ENCODE measurements around the gene COL24A1. TPM values are rescaled to one million over a fixed set of nuclear protein-coding genes. Genes with fewer than 3 reads are reported as not detected.
"Not testable (repeated sequence)": the region's sequence is repeated elsewhere in the genome, so short reads cannot be mapped to it uniquely, and the experiment has no call there.

Gene COL24A1
- total and polyA plus RNA-seq, 2 of the 8 experiments (the other 6 are each of a cell fraction or from before 2014, with no cell fraction given): 0.23 to 1.1 TPM

DNA sequence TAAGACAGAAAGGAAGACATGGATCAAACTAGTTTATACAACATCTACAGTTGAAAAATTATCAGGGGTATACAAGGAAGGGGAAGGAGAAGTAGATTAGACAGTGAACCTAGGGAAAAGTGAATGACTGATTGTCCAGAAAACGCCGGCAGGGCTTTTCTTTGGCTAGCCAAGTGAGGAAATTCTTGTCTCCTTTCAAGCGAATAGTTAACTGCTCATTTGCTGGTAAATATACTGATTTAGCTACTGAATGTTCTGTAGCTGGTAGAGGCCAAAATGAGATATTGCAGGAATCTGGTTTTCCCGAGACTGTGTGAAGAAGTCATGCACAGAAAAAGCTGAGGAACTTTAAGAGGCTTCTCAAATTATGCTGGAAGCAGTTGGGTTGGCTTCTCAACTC is 319.8 kb downstream of the COL24A1 start:
- no peak overlapping the region for H3K27ac ChIP-seq (ENCODE audit: low read depth, low read length)
- no peaks in the 10 kb centered on the region for H3K36me3 ChIP-seq (ENCODE audit: control insufficient read depth in 2 of 4, insufficient read depth in 4 of 4, low read length in 3 of 4)
- H2BK15ac ChIP-seq (ENCODE audit: low read length): no peak overlapping the region
- 88% methylated on average over 4 of the region's 4 CpGs; no CpG with 5 or more reads in 1 of the 2 experiments for WGBS, 2 experiments (ENCODE audit: extremely low coverage in 1 of 2, insufficient coverage in 1 of 2, insufficient read length in 1 of 2, insufficient replicate concordance in 2 of 2, low coverage in 1 of 2, low lambda C conversion rate in 2 of 2, missing lambda C conversion rate in 1 of 2)
- no peaks in the 10 kb centered on the region for H3K79me1 ChIP-seq (ENCODE audit: low read depth, low read length)
- POLR2A ChIA-PET (ENCODE audit: partially characterized antibody): no interaction called here
- CTCF ChIA-PET (ENCODE audit: partially characterized antibody): interaction anchor here (0.6 to 0.9 kb wide), 3 partner anchors 18 to 654 kb away, joined by 3 read pairs; no protein-coding TSS in a partner anchor
- FAIRE-seq (no peak), DNase-seq (ENCODE audit: low read depth in 1 of 2, low spot score in 2 of 2) (no peak)
- no peak overlapping the region for H3K56ac ChIP-seq (replicated peaks; ENCODE audit: insufficient read length, low read depth, low read length)
- no peak overlapping the region for H2AK5ac ChIP-seq (ENCODE audit: low read depth, low read length)
- no peak overlapping the region for H2BK120ac ChIP-seq (replicated peaks; ENCODE audit: low read depth, low read length)
- H3K4me3 ChIP-seq (ENCODE audit: extremely low read depth in 1 of 4, insufficient read depth in 2 of 4, low read depth in 3 of 4, low read length in 4 of 4): no peak overlapping the region
- no peaks in the 10 kb centered on the region for H3K27me3 ChIP-seq (replicated peaks in 1 of 4; ENCODE audit: control insufficient read depth in 3 of 4, extremely low read depth in 1 of 4, insufficient read depth in 3 of 4, low read length in 3 of 4)
- H4K5ac ChIP-seq (ENCODE audit: insufficient read length, low read depth, low read length): no peak overlapping the region
- H4K91ac ChIP-seq (replicated peaks; ENCODE audit: insufficient read length, low read length): no peak overlapping the region
- H3K79me2 ChIP-seq (ENCODE audit: control insufficient read depth in 1 of 2, insufficient read depth in 2 of 2, low read length in 2 of 2): no peaks in the 10 kb centered on the region
- H2BK5ac ChIP-seq (ENCODE audit: low read depth, low read length): no peak overlapping the region
- no peaks in the 10 kb centered on the region for H3K4me1 ChIP-seq (replicated peaks in 1 of 4; ENCODE audit: control insufficient read depth in 3 of 4, insufficient read depth in 4 of 4, low read length in 3 of 4)
- no peak overlapping the region for H3K18ac ChIP-seq (ENCODE audit: extremely low read depth, low read length)
- H4K8ac ChIP-seq (ENCODE audit: extremely low read depth, insufficient read depth, low read length): no peak overlapping the region
- no peaks in the 10 kb centered on the region for H3K9me3 ChIP-seq (ENCODE audit: insufficient read depth in 2 of 2, low read depth in 1 of 2, low read length in 1 of 2)
- no peak overlapping the region for H3K14ac ChIP-seq (ENCODE audit: insufficient read length)
- no peak overlapping the region for H2BK20ac ChIP-seq (ENCODE audit: low read length)
- no peaks in the 10 kb centered on the region for H4K20me1 ChIP-seq (replicated peaks in 1 of 2; ENCODE audit: control insufficient read depth in 1 of 2, insufficient read depth in 2 of 2, low read length in 2 of 2)
- no peak overlapping the region for H3K4me2 ChIP-seq (ENCODE audit: insufficient read depth in 1 of 2, low read depth in 2 of 2, low read length in 2 of 2)
- H2BK12ac ChIP-seq (ENCODE audit: low read depth, low read length): no peak overlapping the region
- no peak overlapping the region for H3K9ac ChIP-seq (replicated peaks in 1 of 4; ENCODE audit: extremely low read depth in 1 of 4, low read depth in 3 of 4, low read length in 3 of 4)
- TF ChIP-seq KDM5A (IDR thresholded peaks at IDR 0.05; ENCODE audit: low read length) (no peak), PHF8 (conservative IDR thresholded peaks at IDR 0.05; ENCODE audit: low read depth, low read length) (no peak)
- H3K23me2 ChIP-seq (ENCODE audit: low read depth, low read length): no peaks in the 10 kb centered on the region
- H2AFZ ChIP-seq (ENCODE audit: low read length): no peak overlapping the region; the same call in 1 of the 2 replicates
- no peak overlapping the region for H3K4ac ChIP-seq (replicated peaks; ENCODE audit: insufficient read length, low read depth, low read length)
- no peak overlapping the region for H3K23ac ChIP-seq (ENCODE audit: insufficient read length)

DNA sequence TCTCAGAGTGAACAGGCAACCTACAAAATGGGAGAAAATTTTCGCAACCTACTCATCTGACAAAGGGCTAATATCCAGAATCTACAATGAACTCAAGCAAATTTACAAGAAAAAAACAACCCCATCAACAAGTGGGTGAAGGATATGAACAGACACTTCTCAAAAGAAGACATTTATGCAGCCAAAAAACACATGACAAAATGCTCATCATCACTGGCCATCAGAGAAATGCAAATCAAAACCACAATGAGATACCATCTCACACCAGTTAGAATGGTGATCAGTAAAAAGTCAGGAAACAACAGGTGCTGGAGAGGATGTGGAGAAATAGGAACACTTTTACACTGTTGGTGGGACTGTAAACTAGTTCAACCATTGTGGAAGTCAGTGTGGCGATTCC is 323.4 kb downstream of the COL24A1 start:
- H3K4me3 ChIP-seq (ENCODE audit: extremely low read depth in 1 of 4, insufficient read depth in 2 of 4, low read depth in 3 of 4, low read length in 4 of 4); H3K23me2 ChIP-seq (ENCODE audit: low read depth, low read length); H3K36me3 ChIP-seq (ENCODE audit: control insufficient read depth in 2 of 4, insufficient read depth in 4 of 4, low read length in 3 of 4); H3K56ac ChIP-seq (replicated peaks; ENCODE audit: insufficient read length, low read depth, low read length); H4K8ac ChIP-seq (ENCODE audit: extremely low read depth, insufficient read depth, low read length); H2BK5ac ChIP-seq (ENCODE audit: low read depth, low read length); H3K79me1 ChIP-seq (ENCODE audit: low read depth, low read length); H3K4me1 ChIP-seq (replicated peaks in 1 of 4; ENCODE audit: control insufficient read depth in 3 of 4, insufficient read depth in 4 of 4, low read length in 3 of 4); H3K27me3 ChIP-seq (replicated peaks in 1 of 4; ENCODE audit: control insufficient read depth in 3 of 4, extremely low read depth in 1 of 4, insufficient read depth in 3 of 4, low read length in 3 of 4); H3K9ac ChIP-seq (replicated peaks in 1 of 4; ENCODE audit: extremely low read depth in 1 of 4, low read depth in 3 of 4, low read length in 3 of 4); CTCF ChIA-PET (ENCODE audit: partially characterized antibody); H2BK120ac ChIP-seq (replicated peaks; ENCODE audit: low read depth, low read length); H2AFZ ChIP-seq (ENCODE audit: low read length); H3K18ac ChIP-seq (ENCODE audit: extremely low read depth, low read length); H2BK20ac ChIP-seq (ENCODE audit: low read length); H3K14ac ChIP-seq (ENCODE audit: insufficient read length); H2AK5ac ChIP-seq (ENCODE audit: low read depth, low read length); H3K4me2 ChIP-seq (ENCODE audit: insufficient read depth in 1 of 2, low read depth in 2 of 2, low read length in 2 of 2); H3K79me2 ChIP-seq (ENCODE audit: control insufficient read depth in 1 of 2, insufficient read depth in 2 of 2, low read length in 2 of 2); H2BK15ac ChIP-seq (ENCODE audit: low read length); POLR2A ChIA-PET (ENCODE audit: partially characterized antibody); FAIRE-seq; H4K91ac ChIP-seq (replicated peaks; ENCODE audit: insufficient read length, low read length); H4K5ac ChIP-seq (ENCODE audit: insufficient read length, low read depth, low read length); H2BK12ac ChIP-seq (ENCODE audit: low read depth, low read length); H4K20me1 ChIP-seq (replicated peaks in 1 of 2; ENCODE audit: control insufficient read depth in 1 of 2, insufficient read depth in 2 of 2, low read length in 2 of 2); H3K4ac ChIP-seq (replicated peaks; ENCODE audit: insufficient read length, low read depth, low read length); H3K27ac ChIP-seq (ENCODE audit: low read depth, low read length); H3K23ac ChIP-seq (ENCODE audit: insufficient read length); DNase-seq (ENCODE audit: low read depth in 1 of 2, low spot score in 2 of 2): not testable (repeated sequence)
- H3K9me3 ChIP-seq (ENCODE audit: insufficient read depth in 2 of 2, low read depth in 1 of 2, low read length in 1 of 2): peaks cover 8 to 12% of the 10 kb centered on the region in 2 experiments; a peak in 3 of 4 replicates
- 91% methylated on average over 1 of the region's 2 CpGs; no CpG with 5 or more reads in 1 of the 2 experiments for WGBS, 2 experiments (ENCODE audit: extremely low coverage in 1 of 2, insufficient coverage in 1 of 2, insufficient read length in 1 of 2, insufficient replicate concordance in 2 of 2, low coverage in 1 of 2, low lambda C conversion rate in 2 of 2, missing lambda C conversion rate in 1 of 2)

All from H1 (cell line).